ACC112 (cell line): Measurements from ENCODE around the gene PRKAA1.
"Not testable (repeated sequence)": the region's sequence is repeated elsewhere in the genome, so short reads cannot be mapped to it uniquely, and the experiment has no call there.

Experiments
- H2AFZ ChIP-seq: fragments of 200-600 bp; sonication (generic); one replicate; pipeline ENCODE4 v1.6.0; 2017; ENCODE audit warnings: antibody characterized with exemption, low read length; ENCODE audit not compliant: unreplicated experiment
- H3K27ac ChIP-seq: fragments of 200-600 bp; sonication (generic); 2 replicates; pipeline ENCODE4 v1.5.1; 2014; ENCODE audit warnings: low read depth, mild to moderate bottlenecking, antibody characterized with exemption, low read length, moderate library complexity
- H3K27me3 ChIP-seq: fragments of 200-600 bp; sonication (generic); 2 replicates; pipeline ENCODE4 v1.6.1; 2014; ENCODE audit warnings: mild to moderate bottlenecking, antibody characterized with exemption, low read length, moderate library complexity, mixed read lengths; ENCODE audit not compliant: insufficient read depth
- H3K36me3 ChIP-seq: fragments of 200-600 bp; sonication (generic); 2 replicates; pipeline ENCODE4 v1.6.1; 2016; ENCODE audit warnings: mild to moderate bottlenecking, antibody characterized with exemption, low read length, moderate library complexity, mixed read lengths; ENCODE audit not compliant: insufficient read depth
- H3K4me1 ChIP-seq: fragments of 200-600 bp; sonication (generic); one replicate; pipeline ENCODE4 v1.6.1; 2016; ENCODE audit warnings: low read length, mixed read lengths; ENCODE audit not compliant: insufficient read depth, unreplicated experiment, control insufficient read depth
- H3K4me3 ChIP-seq: fragments of 200-600 bp; sonication (generic); 2 replicates; pipeline ENCODE4 v1.5.1; 2014; ENCODE audit warnings: mild to moderate bottlenecking, low read depth, low read length
- H3K79me2 ChIP-seq: fragments of 200-600 bp; sonication (generic); one replicate; pipeline ENCODE4 v1.6.0; 2016; ENCODE audit warnings: low read length; ENCODE audit not compliant: control insufficient read depth, unreplicated experiment, insufficient read depth

Gene PRKAA1

GRCh38 chr5:40825461-40826043 lies 27.4 kb upstream of the PRKAA1 start:
- peaks cover 34% of the 10 kb centered on the region for H3K36me3 ChIP-seq
- H2AFZ ChIP-seq, H3K4me1 ChIP-seq, H3K27ac ChIP-seq, H3K79me2 ChIP-seq, H3K27me3 ChIP-seq, H3K4me3 ChIP-seq: not testable (repeated sequence)

- H3K4me1 ChIP-seq: no peaks in the 10 kb centered on the region
- no peak overlapping the region for H2AFZ ChIP-seq
- no peak overlapping the region for H3K4me3 ChIP-seq
- no peaks in the 10 kb centered on the region for H3K79me2 ChIP-seq
- H3K27ac ChIP-seq: no peak overlapping the region
- H3K36me3 ChIP-seq: peaks cover 16% of the 10 kb centered on the region
- H3K27me3 ChIP-seq: no peaks in the 10 kb centered on the region
These were observed 25.3 kb upstream of the PRKAA1 start for GRCh38 chr5:40823459-40823858.

GRCh38 chr5:40813698-40814281 lies 15.6 kb upstream of the PRKAA1 start:
- no peaks in the 10 kb centered on the region for H3K79me2 ChIP-seq
- H3K27ac ChIP-seq: no peak overlapping the region
- no peaks in the 10 kb centered on the region for H3K27me3 ChIP-seq
- peaks cover 1% of the 10 kb centered on the region for H3K4me1 ChIP-seq
- no peaks in the 10 kb centered on the region for H3K36me3 ChIP-seq
- no peak overlapping the region for H3K4me3 ChIP-seq
- no peak overlapping the region for H2AFZ ChIP-seq

- Histone ChIP-seq H3K79me2 (no peaks in the 10 kb centered on the region), H3K36me3 (no peaks in the 10 kb centered on the region)
These were observed 14.0 kb upstream of the PRKAA1 start for GRCh38 chr5:40812125-40812524.

GRCh38 chr5:40801771-40802562 lies 3.8 kb upstream of the PRKAA1 start:
- H3K4me3 ChIP-seq: no peak overlapping the region
- no peak overlapping the region for H3K27ac ChIP-seq
- H3K79me2 ChIP-seq: peaks cover 5% of the 10 kb centered on the region
- no peaks in the 10 kb centered on the region for H3K36me3 ChIP-seq
- H2AFZ ChIP-seq: no peak overlapping the region
- no peaks in the 10 kb centered on the region for H3K27me3 ChIP-seq
- H3K4me1 ChIP-seq: peaks cover 3% of the 10 kb centered on the region

More at GRCh38 chr5:40812125-40812524, 14.0 kb upstream of the PRKAA1 start:
- no peak overlapping the region for H3K27ac ChIP-seq
- H2AFZ ChIP-seq: no peak overlapping the region
- no peak overlapping the region for H3K4me3 ChIP-seq
- H3K4me1 ChIP-seq: peaks cover 10% of the 10 kb centered on the region
- no peaks in the 10 kb centered on the region for H3K27me3 ChIP-seq

- peaks cover 32% of the 10 kb centered on the region for H3K79me2 ChIP-seq
These were observed 1.1 kb upstream of the PRKAA1 start for GRCh38 chr5:40799258-40799657.

GRCh38 chr5:40798801-40799210 lies 632 bp upstream of the PRKAA1 start:
- Histone ChIP-seq H3K36me3 (no peaks in the 10 kb centered on the region; the same call in 1 of the 2 replicates), H3K27me3 (no peaks in the 10 kb centered on the region), H3K4me3 (peak overlapping the region; percentile 90), H3K27ac (peak overlapping the region; percentile 84), H2AFZ (peak overlapping the region; percentile 95), H3K4me1 (peaks cover 7% of the 10 kb centered on the region), H3K79me2 (peaks cover 37% of the 10 kb centered on the region)

More at GRCh38 chr5:40799258-40799657, 1.1 kb upstream of the PRKAA1 start:
- H3K27me3 ChIP-seq: no peaks in the 10 kb centered on the region
- H3K4me1 ChIP-seq: peaks cover 7% of the 10 kb centered on the region
- H3K27ac ChIP-seq: peak overlapping the region; percentile 84
- H2AFZ ChIP-seq: no peak overlapping the region
- H3K36me3 ChIP-seq: no peaks in the 10 kb centered on the region; the same call in 1 of the 2 replicates
- peak overlapping the region; percentile 90 for H3K4me3 ChIP-seq

GRCh38 chr5:40797273-40798011 lies 732 bp downstream of the PRKAA1 start:
- H3K4me1 ChIP-seq: peaks cover 7% of the 10 kb centered on the region
- H2AFZ ChIP-seq: peak overlapping the region; percentile 90
- peaks cover 51% of the 10 kb centered on the region for H3K79me2 ChIP-seq
- H3K27ac ChIP-seq: peak overlapping the region; percentile 90
- no peaks in the 10 kb centered on the region for H3K27me3 ChIP-seq
- H3K36me3 ChIP-seq: no peaks in the 10 kb centered on the region; the same call in 1 of the 2 replicates
- peak overlapping the region; percentile 90 for H3K4me3 ChIP-seq

- Histone ChIP-seq H3K79me2 (peaks cover 60% of the 10 kb centered on the region), H3K4me1 (peaks cover 13% of the 10 kb centered on the region), H3K36me3 (no peaks in the 10 kb centered on the region; the same call in 1 of the 2 replicates), H2AFZ (no peak overlapping the region), H3K4me3 (peak overlapping the region; percentile 90), H3K27ac (peak overlapping the region; percentile 90), H3K27me3 (no peaks in the 10 kb centered on the region)
These were observed 1.7 kb downstream of the PRKAA1 start for GRCh38 chr5:40796487-40796889.

- H3K27me3 ChIP-seq, H3K4me3 ChIP-seq, H3K27ac ChIP-seq, H2AFZ ChIP-seq, H3K36me3 ChIP-seq: not testable (repeated sequence)
- H3K79me2 ChIP-seq: peaks cover 75% of the 10 kb centered on the region
- peaks cover 20% of the 10 kb centered on the region for H3K4me1 ChIP-seq
These were observed 3.3 kb downstream of the PRKAA1 start for GRCh38 chr5:40794877-40795276.
